NCI-H345 treated with DMSO at 0.1 percent for 48 hours (cell line): ENCODE results near the gene FBP1.
"Not testable (repeated sequence)": the region's sequence is repeated elsewhere in the genome, so short reads cannot be mapped to it uniquely, and the experiment has no call there.

Experiments
- DNase-seq: peaks from one replicate; lab custom pipeline; 2025; ENCODE audit not compliant: unreplicated experiment; lab: John Stamatoyannopoulos, UW

FBP1 gene

GRCh38 chr9:94586316-94586715 lies 53.0 kb downstream of the FBP1 start:
- DNase-seq = no peak

GRCh38 chr9:94584555-94584954 lies 54.8 kb downstream of the FBP1 start:
- no peak for DNase-seq

- no peak for DNase-seq
These were observed 57.6 kb downstream of the FBP1 start for GRCh38 chr9:94581728-94582127.

- DNase-seq = no peak
These were observed 61.7 kb downstream of the FBP1 start for GRCh38 chr9:94577571-94577970.

- DNase-seq = no peak
These were observed 62.3 kb downstream of the FBP1 start for GRCh38 chr9:94577036-94577435.

DNA sequence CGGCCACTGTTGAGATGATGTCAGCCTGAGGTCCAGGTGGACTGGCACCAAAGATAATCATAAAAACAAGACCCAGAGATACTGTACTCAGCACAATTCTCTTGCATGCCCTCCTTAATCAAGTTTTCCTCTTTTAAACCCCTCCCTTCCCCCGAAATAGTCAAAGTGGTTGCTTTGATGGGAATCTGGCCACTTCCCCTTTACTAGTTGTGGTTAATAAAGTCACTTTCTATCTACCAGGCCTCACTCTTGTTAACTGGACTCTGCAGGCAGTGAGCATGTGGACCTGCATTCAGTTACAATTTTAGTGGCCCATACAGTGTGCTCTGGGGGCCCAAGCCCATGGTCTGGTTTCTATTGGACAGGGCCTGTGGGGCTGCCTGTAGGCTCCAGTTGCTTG lies 63.2 kb downstream of the FBP1 start:
- DNase-seq = no peak

GRCh38 chr9:94568972-94569712 lies 70.2 kb downstream of the FBP1 start:
- DNase-seq = no peak

- no peak for DNase-seq
These were observed 70.9 kb downstream of the FBP1 start for GRCh38 chr9:94568250-94568889.

DNA sequence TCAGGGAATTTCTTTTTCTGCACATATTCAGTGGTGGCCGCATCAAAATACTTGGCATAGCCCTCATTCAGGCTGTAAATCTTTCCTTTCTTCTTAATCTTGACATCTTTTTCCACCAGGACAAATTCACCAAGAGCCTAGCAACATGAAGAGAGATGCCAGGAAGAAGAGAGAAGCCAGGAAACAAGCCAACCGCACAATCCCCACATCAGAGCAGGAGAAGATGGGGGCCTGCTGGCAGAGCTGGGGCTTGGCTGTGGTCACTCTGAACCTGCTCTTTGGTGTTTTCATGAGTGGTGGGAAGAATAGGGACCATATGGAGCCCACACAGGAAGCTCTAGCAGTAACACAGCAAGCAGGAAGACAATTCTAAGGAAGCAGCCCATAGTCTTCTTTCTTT lies 72.0 kb downstream of the FBP1 start:
- no peak for DNase-seq

GRCh38 chr9:94566550-94566949 lies 72.8 kb downstream of the FBP1 start:
- no peak for DNase-seq

- not testable (repeated sequence) for DNase-seq
These were observed 75.0 kb downstream of the FBP1 start for GRCh38 chr9:94564279-94564678.

DNA sequence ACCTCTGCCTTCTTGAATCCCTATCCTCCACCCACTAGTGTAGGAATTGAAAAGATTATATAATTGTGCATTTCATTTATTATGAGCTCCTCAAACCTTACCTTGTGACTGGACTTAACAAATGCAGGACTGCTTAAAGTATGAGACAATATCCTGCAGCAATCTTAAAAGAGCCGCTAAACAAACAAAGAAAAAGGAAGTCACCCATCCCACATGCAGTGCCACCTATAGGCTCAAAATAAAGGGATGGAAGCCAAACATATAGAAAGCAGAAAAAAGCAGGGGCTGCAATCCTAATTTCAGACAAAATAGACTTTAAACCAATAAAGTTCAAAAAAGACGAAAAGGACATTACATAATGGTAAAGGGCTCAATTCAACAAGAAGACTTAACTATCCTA lies 75.8 kb downstream of the FBP1 start:
- no peak for DNase-seq

DNA sequence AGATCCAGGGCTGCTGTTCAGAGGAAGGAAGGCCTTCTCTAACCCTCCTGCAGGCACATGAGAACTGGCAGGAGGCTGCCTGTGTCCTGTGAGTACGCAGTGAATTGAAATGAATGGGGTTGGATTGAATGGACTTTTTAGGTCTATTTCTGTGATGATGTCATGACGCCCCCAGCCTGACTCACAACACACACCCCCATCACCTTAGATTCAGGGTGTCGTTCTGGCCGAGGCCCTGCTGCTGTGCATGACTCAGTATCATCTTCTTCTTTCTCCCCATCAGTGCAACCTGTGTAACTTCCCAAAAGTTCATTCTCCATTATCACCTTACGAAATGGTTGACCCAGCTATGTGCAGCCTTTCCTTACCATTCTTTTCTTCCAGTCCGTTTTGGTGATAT lies 79.1 kb downstream of the FBP1 start:
- no peak for DNase-seq

GRCh38 chr9:94557376-94557775 lies 81.9 kb downstream of the FBP1 start:
- no peak for DNase-seq

GRCh38 chr9:94554439-94555331 lies 84.6 kb downstream of the FBP1 start, which contains the start of gene PCAT7:
Gene PCAT7, plus strand, starts transcription at chr9:94555083.
- DNase-seq = peak; percentile 64

GRCh38 chr9:94554078-94554438 lies 85.3 kb downstream of the FBP1 start:
- no peak for DNase-seq
